Activated CD4-positive, alpha-beta T cell treated with anti-CD3 and anti-CD28 coated beads, Interleukin-2, amount 10 ng/mL, durations not matched to agents 7 days and 5 days (primary cell): ENCODE data around the gene EDEM2. TPM values are rescaled to one million over a fixed set of nuclear protein-coding genes. Genes with fewer than 3 reads are reported as not detected.

Experiments
- CTCF ChIA-PET: fragments of 350-600 bp; sonication (Branson Sonifier 250); formaldehyde crosslinking; loops from one replicate; lab custom pipeline; 2021; ENCODE audit warnings: antibody characterized with exemption; lab: Charles Lee
- POLR2A ChIA-PET: fragments of 350-600 bp; sonication (Branson Sonifier 250); formaldehyde crosslinking; loops from one replicate; lab custom pipeline; 2021; ENCODE audit warnings: antibody characterized with exemption; lab: Charles Lee
- DNase-seq: peaks from one replicate; pipeline ENCODE4 v3.0.0-alpha.2; 2020
- H3K27ac Mint-ChIP-seq: one replicate; pipeline ENCODE4 v1.8.0; 2021; ENCODE audit warnings: mild to moderate bottlenecking, moderate library complexity, mixed read lengths
- H3K27me3 Mint-ChIP-seq: one replicate; pipeline ENCODE4 v1.8.0; 2021; ENCODE audit warnings: mixed read lengths
- H3K36me3 Mint-ChIP-seq: one replicate; pipeline ENCODE4 v1.8.0; 2021; ENCODE audit warnings: low read depth, mixed read lengths
- H3K4me1 Mint-ChIP-seq: one replicate; pipeline ENCODE4 v1.8.0; 2021; ENCODE audit warnings: mixed read lengths
- H3K4me3 Mint-ChIP-seq: one replicate; pipeline ENCODE4 v1.8.0; 2021; ENCODE audit warnings: mild to moderate bottlenecking, moderate library complexity, mixed read lengths
- H3K9me3 Mint-ChIP-seq: one replicate; pipeline ENCODE4 v1.8.0; 2021; ENCODE audit warnings: mixed read lengths
- total RNA-seq, 2 experiments: library from RNA; stranded (reverse); gene quantifications; one replicate each; pipeline ENCODE4 v1.2.3, GENCODE V29; 2021

The EDEM2 gene
- total RNA-seq, 2 experiments from 2014 or later = 22.8 to 25.0 TPM

- no peak overlapping the region for H3K27ac Mint-ChIP-seq
- no peaks in the 10 kb centered on the region for H3K27me3 Mint-ChIP-seq
- H3K4me1 Mint-ChIP-seq = peaks cover 35% of the 10 kb centered on the region
- peaks cover 52% of the 10 kb centered on the region for H3K36me3 Mint-ChIP-seq
- CTCF ChIA-PET = interaction anchor here (0.6 kb wide), 1 partner anchor 26 kb away, joined by 3 read pairs; no protein-coding TSS in a partner anchor
- no peaks in the 10 kb centered on the region for H3K9me3 Mint-ChIP-seq
- H3K4me3 Mint-ChIP-seq = no peak overlapping the region
- DNase-seq = no peak
- POLR2A ChIA-PET = no interaction called here
These were observed 80.9 kb downstream of the EDEM2 start for GRCh38 chr20:35066194-35066593.

Other genes with a start within 250 kb of the EDEM2 start
- 10 to 100 TPM; 48.7 to 49.1 TPM for gene GSS, start 191.5 kb downstream of the EDEM2 start, total RNA-seq
- under 1 TPM; 0.04 to 0.27 TPM for gene MYH7B, start 191.5 kb downstream of the EDEM2 start, total RNA-seq
- gene TRPC4AP, start 54.5 kb downstream of the EDEM2 start, total RNA-seq = 10 to 100 TPM; 48.8 to 49.4 TPM
- gene PROCR, start 24.7 kb upstream of the EDEM2 start, total RNA-seq = under 1 TPM; 0.35 to 0.50 TPM
- not detected for gene MMP24, start 79.4 kb upstream of the EDEM2 start, total RNA-seq
- gene MMP24OS, start 130.8 kb upstream of the EDEM2 start, total RNA-seq = 10 to 100 TPM; 46.7 to 48.3 TPM
- gene EIF6, start 137.4 kb upstream of the EDEM2 start, total RNA-seq = 10 to 100 TPM; 87.4 to 93.3 TPM
- not detected for gene FAM83C, start 145.1 kb upstream of the EDEM2 start, total RNA-seq